AG10803 (cell line): ENCODE results near the gene RTN4RL1.
A peak's percentile ranks its signal among the peaks of the same experiment; 100 is the strongest.

Source experiments
- DNase-seq: peaks from one replicate; pipeline ENCODE4 v3.0.0; 2010; ENCODE audit warnings: low read depth
- H3K4me3 ChIP-seq: 2 replicates; pipeline ENCODE4 v1.5.1; 2011; ENCODE audit warnings: mild to moderate bottlenecking, low read length, control low read depth
- CTCF ChIP-seq: conservative IDR thresholded peaks from 2 replicates; pipeline ENCODE4 v1.5.1; 2011; ENCODE audit warnings: mild to moderate bottlenecking, low read length, control low read depth, inconsistent platforms

Gene RTN4RL1

GRCh38 chr17:2049333-2050299 is 24.5 kb upstream of the RTN4RL1 start:
- peak overlapping the region; percentile 77 for H3K4me3 ChIP-seq
- TF ChIP-seq CTCF = no peak
- DNase-seq = peak; percentile 81

- no peak for DNase-seq
- TF ChIP-seq CTCF = no peak
- H3K4me3 ChIP-seq = peak overlapping the region; percentile 77
Observed at GRCh38 chr17:2048805-2049204, 23.7 kb upstream of the RTN4RL1 start.

GRCh38 chr17:2047590-2047989 is 22.5 kb upstream of the RTN4RL1 start:
- no peak for DNase-seq

GRCh38 chr17:2044263-2044894 is 19.2 kb upstream of the RTN4RL1 start:
- no peak overlapping the region for H3K4me3 ChIP-seq
- TF ChIP-seq CTCF = no peak
- DNase-seq = no peak

More at GRCh38 chr17:2047590-2047989, 22.5 kb upstream of the RTN4RL1 start:
- H3K4me3 ChIP-seq = no peak overlapping the region
- no peak for TF ChIP-seq CTCF

GRCh38 chr17:2043785-2044184 is 18.7 kb upstream of the RTN4RL1 start:
- H3K4me3 ChIP-seq = no peak overlapping the region
- DNase-seq = peak; percentile 88
- TF ChIP-seq CTCF = no peak

- DNase-seq = no peak
- no peak for TF ChIP-seq CTCF
- peak overlapping the region; percentile 91 for H3K4me3 ChIP-seq
Observed at GRCh38 chr17:2042933-2043332, 17.8 kb upstream of the RTN4RL1 start.
